HepG2 (cell line): ENCODE measurements around the gene KCNIP4. TPM values are rescaled to one million over a fixed set of nuclear protein-coding genes. Genes with fewer than 3 reads are reported as not detected.

ENCODE experiments used
- ATAC-seq: fragments of 200-7000 bp; cut with Tn5 transposase; 3 replicates; pipeline ENCODE4 v1.9.1; 2020; ENCODE audit warnings: mild to moderate bottlenecking, moderate library complexity
- BruUV-seq: library from RNA; stranded (reverse); fragments of 400-500 nt; replicated peaks from 2 replicates; lab custom pipeline; 2021; lab: Mats Ljungman, UMichigan
- CTCF ChIA-PET: fragments of 300-600 bp; formaldehyde crosslinking; extraction: SDS; loops from one replicate; lab custom pipeline; 2021; ENCODE audit warnings: low total read pairs, inconsistent platforms, low intra/inter-chr PET ratio; lab: Yijun Ruan, JAX
- POLR2A ChIA-PET: fragments of 350-600 bp; sonication (Branson Sonifier 250); formaldehyde crosslinking; loops from one replicate; lab custom pipeline; 2020; ENCODE audit warnings: antibody characterized with exemption, inconsistent platforms; lab: Yijun Ruan, JAX
- DNase-seq: peaks from one replicate; pipeline ENCODE4 v3.0.0-alpha.2; 2015; ENCODE audit warnings: low spot score
- FAIRE-seq: peaks from 3 replicates; lab custom pipeline; 2011; peaks lifted over from hg19 to GRCh38; lab: Jason Lieb, UNC
- H2AFZ ChIP-seq: one replicate; pipeline ENCODE4 v1.6.1; 2011; ENCODE audit warnings: low read length, inconsistent platforms
- H3K27ac ChIP-seq: fragments of 300-600 bp; 3 replicates; pipeline ENCODE4 v1.8.0; 2011; ENCODE audit warnings: mixed run types, mild to moderate bottlenecking, mixed read lengths, low read length, inconsistent platforms; ENCODE audit not compliant: insufficient read depth; ENCODE audit errors: extremely low read length
- H3K27me3 ChIP-seq, 2 experiments: fragments of 200-600 bp in 1 of 2; 2 replicates in 1 of 2; 3 replicates in 1 of 2; pipeline versions ENCODE4 v1.6.0 to v1.8.0; 2011; ENCODE audit warnings: low read length in 2 of 2, mild to moderate bottlenecking in 2 of 2, moderate library complexity in 2 of 2, inconsistent platforms in 1 of 2; ENCODE audit not compliant: insufficient read depth in 2 of 2, control insufficient read depth in 1 of 2
- H3K36me3 ChIP-seq, 2 experiments: fragments of 200-600 bp in 1 of 2; replicated peaks in 1 of 2; 2 replicates in 1 of 2; 3 replicates in 1 of 2; pipeline versions ENCODE4 v1.5.1 to v1.8.0; 2011; ENCODE audit warnings: low read length in 2 of 2, inconsistent platforms in 1 of 2; ENCODE audit not compliant: insufficient read depth in 2 of 2, control insufficient read depth in 1 of 2
- H3K4me1 ChIP-seq: 2 replicates; pipeline ENCODE4 v1.5.1; 2012; ENCODE audit warnings: low read length, inconsistent platforms; ENCODE audit not compliant: insufficient read depth
- H3K4me2 ChIP-seq: 2 replicates; pipeline ENCODE4 v1.6.0; 2011; ENCODE audit warnings: low read depth, low read length, inconsistent platforms
- H3K4me3 ChIP-seq, 3 experiments: fragments of 200-600 bp in 1 of 3; sonication (generic), shearing (Covaris generic) in 1 of 3; replicated peaks in 1 of 3; 2 replicates each; pipeline ENCODE4 v1.5.1; 2011 to 2016; ENCODE audit warnings: low read length in 3 of 3, inconsistent platforms in 2 of 3, low read depth in 2 of 3, mild to moderate bottlenecking in 2 of 3, control low read depth in 1 of 3, mixed read lengths in 1 of 3; ENCODE audit not compliant: insufficient read depth in 1 of 3
- H3K79me2 ChIP-seq: one replicate; pipeline ENCODE4 v1.6.1; 2011; ENCODE audit warnings: low read length, inconsistent platforms; ENCODE audit not compliant: insufficient read depth
- H3K9ac ChIP-seq: 2 replicates; pipeline ENCODE4 v1.6.0; 2011; ENCODE audit warnings: mild to moderate bottlenecking, low read depth, low read length, inconsistent platforms; ENCODE audit not compliant: insufficient read depth
- H3K9me3 ChIP-seq: 2 replicates; pipeline ENCODE4 v1.5.1; 2012; ENCODE audit warnings: mild to moderate bottlenecking, low read length
- H4K20me1 ChIP-seq: 2 replicates; pipeline ENCODE4 v1.6.0; 2011; ENCODE audit warnings: inconsistent platforms, mild to moderate bottlenecking, low read length, moderate library complexity; ENCODE audit not compliant: insufficient read depth
- CC2D1A ChIP-seq: sonication (generic); formaldehyde crosslinking; IDR thresholded peaks from 2 replicates; pipeline ENCODE4 v1.8.1; 2023; ENCODE audit warnings: mild to moderate bottlenecking, missing genetic modification reagents
- CEBPG ChIP-seq: IDR thresholded peaks from 2 replicates; pipeline ENCODE4 v1.6.1; 2016
- GABPA ChIP-seq, 2 experiments: IDR thresholded peaks; 2 replicates each; pipeline ENCODE4 v1.6.1; 2011 to 2016; ENCODE audit warnings: low read depth in 2 of 2, low read length in 1 of 2, missing biosample characterization in 1 of 2, missing genetic modification characterization in 1 of 2
- NFE2L2 ChIP-seq: fragments of 150-350 bp; IDR thresholded peaks from 2 replicates; pipeline ENCODE4 v1.6.1; 2014; ENCODE audit warnings: low read length
- NPAS2 ChIP-seq: sonication (generic); formaldehyde crosslinking; IDR thresholded peaks from 2 replicates; pipeline ENCODE4 v1.8.0; 2022; ENCODE audit warnings: mild to moderate bottlenecking, missing genetic modification reagents, borderline replicate concordance
- ZKSCAN5 ChIP-seq: sonication (generic); formaldehyde crosslinking; IDR thresholded peaks from 2 replicates; pipeline ENCODE4 v1.5.1; 2020; ENCODE audit warnings: mild to moderate bottlenecking, missing genetic modification reagents
- ZNF670 ChIP-seq: sonication (generic); formaldehyde crosslinking; IDR thresholded peaks from 2 replicates; pipeline ENCODE4 v1.8.0; 2022; ENCODE audit warnings: mild to moderate bottlenecking, missing genetic modification reagents, borderline replicate concordance
- WGBS: methylation state at CpG from one replicate; pipeline ENCODE4 v1.1.6; 2017; ENCODE audit warnings: low lambda C conversion rate; 5-methylcytosine and 5-hydroxymethylcytosine counted together
- in situ Hi-C: cut with HindIII; loops from 2 replicates; pipeline ENCODE4 v1.10.0; 2017; ENCODE audit warnings: low pct_unique_long_range_greater_than_20kb; ENCODE audit not compliant: extremely low pct_ligation_motif_present
- intact Hi-C: fragments of 100-400 bp; cut with micrococcal nuclease; formaldehyde crosslinking; loops from one replicate; pipeline ENCODE4 v1.10.0; 2022; ENCODE audit not compliant: unreplicated experiment
- polyA plus RNA-seq, 8 experiments: library from polyadenylated mRNA; depleted of rRNA in 3 of 8; stranded (reverse) in 7 of 8; unstranded in 1 of 8; fragments of >200 nt; fragmentation: Illumina TruSeq in 4 of 8; extraction: Trizol in 4 of 8; gene quantifications; 2 replicates each; pipeline versions ENCODE4 v1.2.1 to v1.2.3, GENCODE V29; 2011 to 2016; ENCODE audit warnings: low read depth in 4 of 8, missing spikeins in 1 of 8, mixed read lengths in 1 of 8; ENCODE audit not compliant: insufficient read depth in 1 of 8
- total RNA-seq, 5 experiments: library from RNA; depleted of rRNA; stranded (reverse); fragments of >200 nt; fragmentation: Illumina TruSeq; extraction: Trizol; gene quantifications; 2 replicates each; pipeline ENCODE4 v1.2.3, GENCODE V29; 2016; ENCODE audit warnings: low read depth in 1 of 5

KCNIP4 gene
- total and polyA plus RNA-seq, 2 of the 13 experiments (the other 11 are each of a cell fraction or from before 2014, with no cell fraction given): 0.09 TPM; not detected in 1

DNA sequence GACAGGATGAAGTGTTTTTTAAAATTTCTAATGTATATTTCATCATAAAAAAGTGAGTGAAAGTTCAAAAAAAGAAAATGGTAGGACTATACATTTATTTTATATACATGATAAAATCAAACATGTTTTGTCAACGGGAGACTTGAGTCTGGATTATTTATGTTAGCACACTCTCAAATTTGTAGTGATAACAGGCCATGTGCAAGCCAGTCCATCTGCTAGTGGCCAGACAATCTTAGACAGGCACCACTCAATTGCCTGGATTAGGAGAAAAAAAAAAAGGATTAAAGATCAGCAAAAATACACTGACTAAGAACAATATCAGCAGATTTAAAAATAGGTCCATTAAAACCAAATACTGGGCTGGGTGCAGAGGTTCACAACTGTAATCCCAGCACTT lies 71.9 kb downstream of the KCNIP4 start:
- TF ChIP-seq CC2D1A (CRISPR knock-in tag): no peak
- TF ChIP-seq NPAS2 (CRISPR knock-in tag): no peak
- TF ChIP-seq ZNF670 (CRISPR knock-in tag): no peak
- TF ChIP-seq GABPA (IDR thresholded peaks at IDR 0.05; ENCODE audit: low read depth, low read length): no peak
- no peak for TF ChIP-seq GABPA (CRISPR knock-in tag; IDR thresholded peaks at IDR 0.05; ENCODE audit: low read depth)
- TF ChIP-seq ZKSCAN5: no peak
- intact Hi-C loops: no loop called here
- Histone ChIP-seq H3K4me1 (no peaks in the 10 kb centered on the region), H3K9ac (no peak overlapping the region), H3K4me3 (no peak overlapping the region), H4K20me1 (no peaks in the 10 kb centered on the region), H3K4me2 (no peak overlapping the region), H3K27me3 (no peaks in the 10 kb centered on the region), H3K27ac (no peak overlapping the region), H3K9me3 (no peaks in the 10 kb centered on the region), H3K36me3 (no peaks in the 10 kb centered on the region), H2AFZ (no peak overlapping the region), H3K79me2 (no peaks in the 10 kb centered on the region)
- POLR2A ChIA-PET: no interaction called here
- CTCF ChIA-PET: no interaction called here
- BruUV-seq: no TSS peak
- in situ Hi-C loops: no loop called here
- DNase-seq (no peak), FAIRE-seq (no peak), ATAC-seq (no peak)
- 0% methylated on average over 1 of the region's 1 CpG for WGBS

DNA sequence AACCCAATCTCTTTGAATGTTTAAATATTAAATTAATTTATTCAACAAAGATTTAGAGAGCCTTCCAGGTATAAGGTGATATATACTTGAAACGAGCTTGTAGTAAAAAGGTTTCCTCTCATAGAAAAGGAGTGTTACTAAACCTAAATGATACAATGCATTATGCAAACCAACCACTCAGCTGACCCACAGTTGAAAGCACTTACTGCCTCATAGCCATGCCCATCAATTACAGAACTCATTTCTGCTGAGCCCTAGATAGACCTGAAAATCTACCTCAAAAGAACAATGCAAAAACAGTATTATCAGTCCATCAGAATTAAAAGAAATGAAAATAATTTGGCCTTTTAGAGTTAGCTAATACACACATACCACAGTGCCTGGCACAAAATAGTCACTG lies 75.4 kb downstream of the KCNIP4 start:
- Histone ChIP-seq H3K79me2 (no peaks in the 10 kb centered on the region), H2AFZ (no peak overlapping the region), H3K36me3 (no peaks in the 10 kb centered on the region), H3K27ac (no peak overlapping the region), H3K9ac (no peak overlapping the region), H4K20me1 (no peaks in the 10 kb centered on the region), H3K27me3 (no peaks in the 10 kb centered on the region), H3K9me3 (no peaks in the 10 kb centered on the region), H3K4me1 (no peaks in the 10 kb centered on the region), H3K4me3 (no peak overlapping the region), H3K4me2 (no peak overlapping the region)
- BruUV-seq: no TSS peak
- TF ChIP-seq NFE2L2 (no peak), CEBPG (CRISPR knock-in tag) (no peak)
- no peak for FAIRE-seq
- 4% methylated on average over 1 of the region's 1 CpG for WGBS
- ChIA-PET CTCF (no interaction called here), POLR2A (no interaction called here)
- intact Hi-C loops (no loop called here), in situ Hi-C loops (no loop called here)
- no peak for ATAC-seq
- no peak for DNase-seq
